Kidney (tissue), 14 donors: ENCODE results near the gene LHX1. TPM values are rescaled to one million over a fixed set of nuclear protein-coding genes. Genes with fewer than 3 reads are reported as not detected.

Experiments used
- DNase-seq, 5 donors: peaks; one replicate each; pipeline ENCODE4 v3.0.0-alpha.2; 2013 to 2020
- FAIRE-seq: peaks from 2 replicates; lab custom pipeline; 2012; peaks lifted over from hg19 to GRCh38; lab: Jason Lieb, UNC
- H3K27ac ChIP-seq, 2 donors: one replicate each; pipeline ENCODE4 v1.7.0; 2013; ENCODE audit warnings: low read depth in 2 of 2, low read length in 2 of 2, inconsistent platforms in 1 of 2
- H3K27me3 ChIP-seq: one replicate; pipeline ENCODE4 v1.7.1; 2013; ENCODE audit warnings: low read length, inconsistent platforms; ENCODE audit not compliant: control insufficient read depth, insufficient read depth
- H3K36me3 ChIP-seq, 3 donors: one replicate each; pipeline versions ENCODE4 v1.7.0 to v1.7.1; 2013; ENCODE audit warnings: low read length in 3 of 3, control low read depth in 1 of 3, inconsistent platforms in 1 of 3; ENCODE audit not compliant: insufficient read depth in 3 of 3, control insufficient read depth in 2 of 3
- H3K4me1 ChIP-seq, 3 donors: one replicate each; pipeline versions ENCODE4 v1.7.0 to v1.7.1; 2013; ENCODE audit warnings: low read length in 3 of 3, inconsistent platforms in 1 of 3, low read depth in 1 of 3; ENCODE audit not compliant: control insufficient read depth in 2 of 3, insufficient read depth in 2 of 3
- H3K4me3 ChIP-seq, 3 donors: one replicate each; pipeline versions ENCODE4 v1.7.0 to v1.8.1; 2013; ENCODE audit warnings: low read length in 3 of 3, control low read depth in 1 of 3, inconsistent platforms in 1 of 3
- H3K9ac ChIP-seq, 3 donors: one replicate each; pipeline versions ENCODE4 v1.7.0 to v1.7.1; 2013; ENCODE audit warnings: low read length in 3 of 3, control low read depth in 1 of 3, inconsistent platforms in 1 of 3
- H3K9me3 ChIP-seq, 3 donors: one replicate each; pipeline versions ENCODE4 v1.7.0 to v1.7.1; 2013; ENCODE audit warnings: low read length in 3 of 3, control low read depth in 1 of 3, inconsistent platforms in 1 of 3; ENCODE audit not compliant: control insufficient read depth in 2 of 3, insufficient read depth in 1 of 3
- intact Hi-C: fragments of 100-400 bp; cut with DNase I; formaldehyde crosslinking; loops from one replicate; pipeline ENCODE4 v1.11.1; 2022
- polyA plus RNA-seq: library from polyadenylated mRNA; stranded (reverse); fragments of 350-450 nt; fragmentation: Illumina TruSeq; extraction: RNeasy Lipid Tissue Mini Kit (QIAGEN cat#74804); gene quantifications from one replicate; pipeline ENCODE4 v1.2.3, GENCODE V29; 2014; ENCODE audit warnings: low read depth, low replicate concordance; ENCODE audit not compliant: insufficient read depth
- total RNA-seq: library from RNA; stranded (reverse); fragmentation: NEBNext Ultra II Directional; extraction: Animal tissue kit (Norgen Biotek cat#: 25700); gene quantifications from one replicate; pipeline ENCODE4 v1.2.1, GENCODE V29; 2021
- TF ChIP-seq, protein P1 (sequence below): IDR thresholded peaks from 3 replicates; pipeline ENCODE4 v1.5.1; 2012; ENCODE audit warnings: mild to moderate bottlenecking, moderate library complexity, borderline replicate concordance; ENCODE audit not compliant: insufficient read depth; ENCODE audit errors: extremely low read depth
- donor health status: control.
- donor health status: control.
- donor health status: control.
- donor health status: control.
- donor health status: control.
- donor health status: DM: yes; HTN: yes; CAD: no.
- donor health status: Normal renal cell carcinoma (clear cell type).

Gene LHX1
- total and polyA plus RNA-seq, 2 donors from 2014 or later = 10.6 to 18.4 TPM

DNA sequence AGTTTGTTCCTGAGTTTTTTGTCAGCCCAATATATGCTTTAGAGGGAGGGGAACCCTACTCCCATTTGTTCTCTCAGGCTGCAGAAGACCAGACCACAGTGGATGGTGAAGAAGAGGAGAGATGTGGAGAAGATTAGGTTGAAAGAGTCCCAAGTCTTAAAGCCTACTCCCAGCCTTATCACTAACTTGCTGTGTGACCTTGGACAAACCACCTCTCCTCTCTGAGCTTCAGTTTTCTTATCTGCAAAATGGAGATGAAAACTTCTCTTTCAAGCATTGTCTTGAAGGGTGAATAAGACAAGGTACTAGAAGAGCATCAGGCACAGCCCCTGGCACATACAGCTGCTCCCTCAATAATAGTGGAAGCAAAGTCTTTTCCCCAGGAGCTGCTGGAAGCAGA is 15.1 kb upstream of the LHX1 start:
- H3K4me1 ChIP-seq = peaks cover 0 to 12% (median 0%) of the 10 kb centered on the region in 3 donors
- intact Hi-C loops = no loop called here
- FAIRE-seq = no peak

DNA sequence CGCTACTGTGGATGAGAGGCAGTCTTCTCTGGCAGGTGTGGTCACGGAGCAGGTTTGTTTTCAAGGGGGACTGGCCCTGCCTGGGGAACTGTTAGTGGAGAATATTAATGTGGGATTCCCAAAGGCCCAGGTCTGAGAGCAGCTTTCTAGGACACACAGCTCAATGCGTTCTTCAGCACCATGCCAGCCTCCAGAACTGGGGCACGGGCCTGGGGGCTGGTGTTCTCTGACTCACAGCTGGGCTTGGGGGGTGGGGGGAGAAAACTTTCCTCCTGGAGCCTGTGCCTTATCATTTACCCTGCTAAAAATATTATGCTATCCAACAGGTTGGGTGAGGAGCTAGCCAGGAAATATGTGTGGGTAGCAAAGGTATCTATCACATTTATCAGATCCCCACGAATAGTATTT is 13.5 kb upstream of the LHX1 start:
- TF ChIP-seq, protein P1, sequence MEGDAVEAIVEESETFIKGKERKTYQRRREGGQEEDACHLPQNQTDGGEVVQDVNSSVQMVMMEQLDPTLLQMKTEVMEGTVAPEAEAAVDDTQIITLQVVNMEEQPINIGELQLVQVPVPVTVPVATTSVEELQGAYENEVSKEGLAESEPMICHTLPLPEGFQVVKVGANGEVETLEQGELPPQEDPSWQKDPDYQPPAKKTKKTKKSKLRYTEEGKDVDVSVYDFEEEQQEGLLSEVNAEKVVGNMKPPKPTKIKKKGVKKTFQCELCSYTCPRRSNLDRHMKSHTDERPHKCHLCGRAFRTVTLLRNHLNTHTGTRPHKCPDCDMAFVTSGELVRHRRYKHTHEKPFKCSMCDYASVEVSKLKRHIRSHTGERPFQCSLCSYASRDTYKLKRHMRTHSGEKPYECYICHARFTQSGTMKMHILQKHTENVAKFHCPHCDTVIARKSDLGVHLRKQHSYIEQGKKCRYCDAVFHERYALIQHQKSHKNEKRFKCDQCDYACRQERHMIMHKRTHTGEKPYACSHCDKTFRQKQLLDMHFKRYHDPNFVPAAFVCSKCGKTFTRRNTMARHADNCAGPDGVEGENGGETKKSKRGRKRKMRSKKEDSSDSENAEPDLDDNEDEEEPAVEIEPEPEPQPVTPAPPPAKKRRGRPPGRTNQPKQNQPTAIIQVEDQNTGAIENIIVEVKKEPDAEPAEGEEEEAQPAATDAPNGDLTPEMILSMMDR = no peak
- intact Hi-C loops = no loop called here
- no peak overlapping the region for H3K4me3 ChIP-seq
- no peak for FAIRE-seq
- H3K4me1 ChIP-seq = peaks cover 0 to 11% (median 9%) of the 10 kb centered on the region in 3 donors
- H3K36me3 ChIP-seq = peaks cover 0 to 3% (median 0%) of the 10 kb centered on the region in 3 donors
- H3K27me3 ChIP-seq = peaks cover 6% of the 10 kb centered on the region
- no peak overlapping the region for H3K27ac ChIP-seq
- peak in 1 of 5 donors; percentile 43 for DNase-seq
- no peaks in the 10 kb centered on the region for H3K9me3 ChIP-seq
- no peak overlapping the region for H3K9ac ChIP-seq

More for the DNA sequence above, 15.1 kb upstream of the LHX1 start:
- no peak for DNase-seq
- Histone ChIP-seq H3K36me3 (peaks cover 0 to 3% (median 0%) of the 10 kb centered on the region in 3 donors), H3K9ac (no peak overlapping the region), H3K9me3 (no peaks in the 10 kb centered on the region), H3K27ac (peak overlapping the region in 1 of 2 donors; percentile 76), H3K4me3 (no peak overlapping the region), H3K27me3 (peaks cover 2% of the 10 kb centered on the region)
- TF ChIP-seq, protein P1 = no peak

DNA sequence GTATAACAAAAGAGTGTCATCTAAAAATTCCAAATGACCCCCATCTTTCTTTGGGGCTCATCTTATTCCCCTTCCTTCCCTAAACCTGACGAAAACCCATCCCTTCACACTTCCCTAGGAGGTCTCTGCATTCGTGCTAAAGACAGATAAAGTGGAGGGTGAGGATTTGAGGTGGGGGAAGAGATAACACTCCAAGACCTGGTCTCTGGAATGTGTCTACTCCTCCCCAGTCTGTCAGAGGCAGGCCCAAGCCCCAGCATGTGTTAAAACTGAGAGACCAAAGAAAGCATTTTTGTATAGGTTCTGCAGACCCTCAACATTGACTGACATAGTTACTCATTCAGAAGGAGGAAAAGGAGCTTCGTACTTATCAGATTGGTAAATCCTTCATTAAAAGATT is 11.0 kb upstream of the LHX1 start:
- peaks cover 0 to 10% (median 0%) of the 10 kb centered on the region in 3 donors for H3K4me1 ChIP-seq
- no peak overlapping the region for H3K4me3 ChIP-seq
- FAIRE-seq = no peak
- no peak overlapping the region for H3K27ac ChIP-seq
- TF ChIP-seq, protein P1 = no peak
- no peak for DNase-seq
- H3K9ac ChIP-seq = no peak overlapping the region
- peaks cover 12% of the 10 kb centered on the region for H3K27me3 ChIP-seq
- peaks cover 0 to 3% (median 0%) of the 10 kb centered on the region in 3 donors for H3K36me3 ChIP-seq
- no peaks in the 10 kb centered on the region for H3K9me3 ChIP-seq
- intact Hi-C loops = no loop called here

DNA sequence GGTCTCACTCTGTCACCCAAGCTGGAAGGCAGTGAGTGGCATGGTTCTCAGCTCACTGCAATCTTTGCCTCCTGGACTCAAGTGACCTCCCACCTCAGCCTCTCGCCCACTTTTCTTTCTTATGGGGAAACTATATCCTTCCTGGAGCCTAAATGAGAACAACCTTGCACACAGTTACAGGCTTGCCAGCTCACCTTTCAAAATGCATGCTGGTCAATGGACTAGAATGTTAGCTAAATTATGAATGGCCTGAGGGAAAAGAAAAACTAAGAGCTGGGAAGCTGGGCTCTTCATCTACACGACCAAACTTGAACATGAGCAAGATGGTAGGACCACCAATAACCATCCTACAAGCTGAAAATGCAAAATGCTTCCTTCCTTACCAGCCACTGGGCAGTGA is 10.6 kb upstream of the LHX1 start:
- H3K4me3 ChIP-seq = no peak overlapping the region
- no peaks in the 10 kb centered on the region for H3K9me3 ChIP-seq
- intact Hi-C loops = no loop called here
- peaks cover 0 to 3% (median 0%) of the 10 kb centered on the region in 3 donors for H3K36me3 ChIP-seq
- TF ChIP-seq, protein P1 = no peak
- no peak for DNase-seq
- peaks cover 17% of the 10 kb centered on the region for H3K27me3 ChIP-seq
- no peak overlapping the region for H3K9ac ChIP-seq
- peaks cover 0 to 10% (median under 1%) of the 10 kb centered on the region in 3 donors for H3K4me1 ChIP-seq
- no peak overlapping the region for H3K27ac ChIP-seq
- FAIRE-seq = no peak
